GM10248 (cell line): Measurements from ENCODE around the gene GALNT13.

Experiments
- CTCF ChIA-PET: fragments of 300-600 bp; sonication (Branson Sonifier 250); formaldehyde crosslinking; extraction: SDS; loops from one replicate; lab custom pipeline; 2021; ENCODE audit warnings: antibody characterized with exemption; lab: Yijun Ruan, JAX
- POLR2A ChIA-PET: fragments of 350-650 bp; sonication (Branson Sonifier 250); formaldehyde crosslinking; extraction: SDS; loops from one replicate; lab custom pipeline; 2020; ENCODE audit warnings: antibody characterized with exemption; lab: Yijun Ruan, JAX
- DNase-seq: peaks from one replicate; pipeline ENCODE4 v3.0.0; 2012; ENCODE audit errors: extremely low spot score
- TF ChIP-seq, protein P1 (sequence below): IDR thresholded peaks from 2 replicates; pipeline ENCODE4 v1.5.1; 2012; ENCODE audit warnings: mild to moderate bottlenecking, low read depth; ENCODE audit errors: extremely low read depth, missing control alignments, control extremely low read depth

The GALNT13 gene

DNA sequence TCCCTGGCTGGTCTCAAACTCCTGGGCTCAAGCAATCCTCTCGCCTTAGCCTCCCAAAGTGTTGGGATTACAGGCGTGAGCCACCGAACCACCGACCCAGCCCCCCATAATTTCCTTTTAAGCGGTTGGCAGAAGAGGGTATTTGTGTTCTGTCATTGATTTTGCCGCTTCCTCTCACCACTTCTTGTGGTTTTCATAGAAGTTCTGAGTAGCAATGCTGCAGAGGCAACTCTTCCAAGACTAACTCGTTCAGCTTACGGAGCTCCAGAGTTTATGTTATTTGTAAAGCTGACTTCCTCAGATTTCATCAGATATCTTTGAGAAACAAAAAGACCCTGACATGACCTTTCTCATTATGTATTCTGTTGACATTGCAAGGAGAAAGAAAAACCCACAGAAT is 565.4 kb downstream of the GALNT13 start:
- ChIA-PET CTCF (interaction anchor here (2.3 kb wide), 1 partner anchor 16 kb away, joined by 7 read pairs; no protein-coding TSS in a partner anchor), POLR2A (no interaction called here)
- no peak for DNase-seq
- TF ChIP-seq, protein P1, sequence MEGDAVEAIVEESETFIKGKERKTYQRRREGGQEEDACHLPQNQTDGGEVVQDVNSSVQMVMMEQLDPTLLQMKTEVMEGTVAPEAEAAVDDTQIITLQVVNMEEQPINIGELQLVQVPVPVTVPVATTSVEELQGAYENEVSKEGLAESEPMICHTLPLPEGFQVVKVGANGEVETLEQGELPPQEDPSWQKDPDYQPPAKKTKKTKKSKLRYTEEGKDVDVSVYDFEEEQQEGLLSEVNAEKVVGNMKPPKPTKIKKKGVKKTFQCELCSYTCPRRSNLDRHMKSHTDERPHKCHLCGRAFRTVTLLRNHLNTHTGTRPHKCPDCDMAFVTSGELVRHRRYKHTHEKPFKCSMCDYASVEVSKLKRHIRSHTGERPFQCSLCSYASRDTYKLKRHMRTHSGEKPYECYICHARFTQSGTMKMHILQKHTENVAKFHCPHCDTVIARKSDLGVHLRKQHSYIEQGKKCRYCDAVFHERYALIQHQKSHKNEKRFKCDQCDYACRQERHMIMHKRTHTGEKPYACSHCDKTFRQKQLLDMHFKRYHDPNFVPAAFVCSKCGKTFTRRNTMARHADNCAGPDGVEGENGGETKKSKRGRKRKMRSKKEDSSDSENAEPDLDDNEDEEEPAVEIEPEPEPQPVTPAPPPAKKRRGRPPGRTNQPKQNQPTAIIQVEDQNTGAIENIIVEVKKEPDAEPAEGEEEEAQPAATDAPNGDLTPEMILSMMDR = no peak

- DNase-seq = no peak
- TF ChIP-seq, protein P1 = no peak
- ChIA-PET POLR2A (no interaction called here), CTCF (interaction anchor here (1.6 to 2.3 kb wide), 2 partner anchors 12 to 14 kb away, joined by 6 to 7 read pairs; no protein-coding TSS in a partner anchor)
Observed at GRCh38 chr2:154439156-154439555, 567.4 kb downstream of the GALNT13 start.

DNA sequence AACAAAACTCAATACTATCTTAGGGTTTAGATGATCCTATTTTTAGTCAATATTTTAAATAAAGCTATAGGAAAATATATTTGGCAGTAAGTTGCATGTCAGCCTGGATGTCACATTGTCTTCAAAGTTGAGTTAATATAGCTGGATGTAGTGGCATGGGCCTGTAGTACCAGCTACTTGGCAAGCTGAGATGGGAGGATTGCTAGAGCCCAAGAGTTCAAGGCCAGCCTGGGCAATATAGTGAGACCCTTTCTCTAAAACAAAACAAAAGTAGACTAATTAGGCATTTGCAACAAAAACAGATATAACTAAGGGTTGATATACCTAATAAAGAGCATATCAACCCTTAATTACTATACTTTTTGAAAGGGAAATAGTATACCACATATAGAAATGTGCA is 572.2 kb downstream of the GALNT13 start:
- POLR2A ChIA-PET = no interaction called here
- DNase-seq = no peak
- CTCF ChIA-PET = interaction anchor here (1.2 to 2.3 kb wide), 2 partner anchors 11 kb away, joined by 4 to 6 read pairs; no protein-coding TSS in a partner anchor
- TF ChIP-seq, protein P1 = no peak

DNA sequence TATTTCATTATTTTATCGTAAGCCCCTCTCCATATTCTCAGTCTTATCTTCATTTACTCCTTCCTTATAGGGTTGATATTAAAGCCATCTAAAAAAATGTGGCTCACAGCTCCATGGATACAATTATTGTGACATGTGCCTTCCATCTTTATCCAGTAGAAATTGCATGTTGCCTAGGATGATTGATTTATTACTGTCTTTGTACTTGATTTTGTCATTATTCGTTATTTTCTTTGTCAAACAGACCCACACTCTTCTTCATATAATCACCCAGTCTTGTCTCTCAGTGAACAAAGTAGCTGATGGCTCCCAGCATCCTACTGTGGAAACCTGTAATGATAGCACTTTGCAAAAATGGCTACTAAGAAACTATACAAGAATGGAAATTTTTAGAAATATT is 574.6 kb downstream of the GALNT13 start:
- CTCF ChIA-PET = interaction anchor here (1.2 to 2.3 kb wide), 4 partner anchors 8 to 28 kb away, joined by 3 to 6 read pairs (median 4); no protein-coding TSS in a partner anchor
- TF ChIP-seq, protein P1 = no peak
- POLR2A ChIA-PET = no interaction called here
- no peak for DNase-seq

DNA sequence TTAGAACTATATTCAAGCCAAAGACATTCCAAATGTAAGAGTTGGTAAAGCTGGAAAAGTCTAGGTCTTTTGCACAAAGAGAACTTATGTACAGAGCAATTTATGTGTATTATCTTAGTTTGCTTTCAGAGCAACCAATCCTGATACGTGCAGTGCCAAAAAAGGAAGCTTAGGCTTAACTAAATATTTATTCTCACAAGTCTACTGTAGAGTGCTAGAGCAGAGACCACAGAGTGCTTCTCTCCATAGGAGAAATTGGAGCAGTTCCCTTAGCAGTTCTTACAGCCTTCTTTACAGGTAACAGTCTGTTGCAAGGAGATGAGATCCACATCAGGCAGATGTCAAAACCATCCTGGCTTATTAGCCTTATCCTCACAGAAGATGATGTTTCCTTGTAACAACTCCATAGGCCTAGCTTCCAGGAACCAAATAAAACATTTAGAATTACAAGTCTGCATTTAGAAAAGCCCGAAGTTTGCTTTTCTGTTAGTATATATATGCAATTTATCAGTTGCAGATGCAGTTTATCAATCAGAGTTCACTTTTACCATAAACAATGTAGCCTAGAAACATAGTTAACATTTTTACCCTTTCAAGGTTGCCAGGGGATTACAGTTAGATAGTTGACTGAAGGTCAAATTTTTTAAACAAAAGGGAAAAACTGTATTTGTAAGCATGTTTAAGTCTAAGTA is 576.2 kb downstream of the GALNT13 start:
- DNase-seq = no peak
- ChIA-PET CTCF (interaction anchor here (1.4 kb wide), 1 partner anchor 10 kb away, joined by 3 read pairs; no protein-coding TSS in a partner anchor), POLR2A (no interaction called here)
- TF ChIP-seq, protein P1 = no peak

DNA sequence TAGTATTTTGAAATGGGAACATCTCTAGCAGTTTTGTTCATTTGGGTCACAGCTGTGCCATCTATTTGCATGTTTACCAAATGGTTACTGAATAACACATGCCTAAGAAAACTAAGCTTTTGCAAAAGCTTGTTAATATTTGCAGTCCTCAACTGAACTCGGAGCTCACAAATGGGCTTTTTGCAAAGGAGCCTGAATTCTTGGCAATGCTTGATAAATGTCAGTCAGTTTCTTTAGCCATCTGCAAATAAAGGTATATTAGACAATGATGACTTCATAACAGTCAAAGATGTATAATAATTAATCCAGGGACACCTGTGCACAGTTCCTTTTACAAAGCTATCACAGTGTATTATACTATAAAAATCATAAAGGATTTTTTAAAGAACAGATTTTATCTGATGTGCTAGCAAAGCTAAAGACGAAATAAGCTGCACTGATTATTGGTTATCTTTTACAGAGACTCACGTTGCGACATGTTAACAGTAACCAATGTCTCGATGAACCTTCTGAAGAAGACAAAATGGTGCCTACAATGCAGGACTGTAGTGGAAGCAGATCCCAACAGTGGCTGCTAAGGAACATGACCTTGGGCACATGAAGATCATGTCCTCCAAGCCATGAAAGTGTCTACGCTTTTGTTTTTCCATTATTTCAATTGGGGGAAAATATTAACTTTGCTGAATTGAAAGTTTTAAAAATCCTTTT is 578.4 kb downstream of the GALNT13 start:
- ChIA-PET CTCF (interaction anchor here (1.3 kb wide), 1 partner anchor 28 kb away, joined by 3 read pairs; no protein-coding TSS in a partner anchor), POLR2A (no interaction called here)
- TF ChIP-seq, protein P1 = no peak
- DNase-seq = no peak
